K562 (cell line): ENCODE measurements around the gene PNKD. TPM values are rescaled to one million over a fixed set of nuclear protein-coding genes. Genes with fewer than 3 reads are reported as not detected.

Experiments used
- CBX3 ChIP-seq, 2 experiments: IDR thresholded peaks; 1 replicate in 1 of 2; 2 replicates in 1 of 2; pipeline ENCODE4 v1.6.1; 2012; ENCODE audit warnings: inconsistent platforms in 2 of 2, low read length in 2 of 2, borderline replicate concordance in 1 of 2, control low read depth in 1 of 2
- polyA plus RNA-seq, 8 experiments: library from polyadenylated mRNA; depleted of rRNA in 4 of 8; stranded (reverse) in 5 of 8; unstranded in 3 of 8; fragments of >200 nt; fragmentation: Nextera tagmentation in 2 of 8; fragmentation: Illumina TruSeq in 1 of 8; extraction: Ambion mirVana in 2 of 8; extraction: Trizol in 1 of 8; gene quantifications; 2 replicates each; pipeline versions ENCODE4 v1.2.1 to v1.2.3, GENCODE V29; 2011 to 2014; ENCODE audit warnings: inconsistent platforms in 1 of 8, missing spikeins in 1 of 8
- total RNA-seq, 7 experiments: library from RNA; depleted of rRNA in 6 of 7; stranded (reverse); fragments of >200 nt in 6 of 7; fragmentation: Illumina TruSeq in 2 of 7; extraction: Trizol in 2 of 7; gene quantifications; 2 replicates each; pipeline versions ENCODE4 v1.2.1 to v1.2.3, GENCODE V29; 2011 to 2021; ENCODE audit warnings: low replicate concordance in 1 of 7
- TF ChIP-seq, protein P1 (sequence below): fragments of 450-650 bp; IDR thresholded peaks from 2 replicates; pipeline ENCODE4 v1.6.1; 2016; ENCODE audit warnings: mild to moderate bottlenecking, moderate library complexity
- TF ChIP-seq, protein P2 (sequence below): fragments of 250-450 bp; sonication (Bioruptor Pico); IDR thresholded peaks from 2 replicates; pipeline ENCODE4 v1.4.0; 2020; ENCODE audit warnings: borderline replicate concordance
- TF ChIP-seq, protein P3 (sequence below), 2 experiments: fragments of 450-650 bp; IDR thresholded peaks; 2 replicates each; pipeline ENCODE4 v1.6.1; 2016; ENCODE audit warnings: mild to moderate bottlenecking in 2 of 2, borderline replicate concordance in 1 of 2, low read depth in 1 of 2, moderate library complexity in 1 of 2

The PNKD gene
- total and polyA plus RNA-seq, 9 of the 15 experiments (the other 6 are each of a cell fraction or from before 2014, with no cell fraction given): 26.0 to 105 (median 60.1) TPM

DNA sequence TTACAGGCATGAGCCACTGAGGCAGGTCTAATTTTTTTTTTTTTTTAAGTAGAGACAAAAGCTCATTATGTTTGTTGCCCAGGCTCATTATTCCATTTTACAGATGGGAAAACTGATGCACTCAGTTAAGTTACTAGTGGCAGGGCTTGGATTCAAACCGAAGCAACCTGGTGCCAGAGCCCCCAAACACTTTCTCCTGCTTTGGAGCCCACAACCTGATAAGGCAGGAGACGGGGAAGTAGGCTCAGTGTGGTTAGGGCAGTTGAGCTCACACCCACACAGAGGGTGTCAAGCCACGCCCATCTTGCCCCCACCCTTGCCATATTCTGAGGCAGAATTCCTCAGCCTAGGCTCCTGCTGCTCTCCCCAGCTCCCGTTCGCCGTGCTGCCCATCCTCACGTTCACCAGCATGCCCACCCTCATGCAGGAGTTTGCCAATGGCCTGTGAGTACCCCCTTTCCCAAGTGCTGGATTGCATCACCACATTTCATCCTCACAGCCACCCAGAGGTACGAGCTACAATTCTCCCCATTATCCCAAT, 123.5 kb downstream of the PNKD start (continued):
- TF ChIP-seq, protein P1, sequence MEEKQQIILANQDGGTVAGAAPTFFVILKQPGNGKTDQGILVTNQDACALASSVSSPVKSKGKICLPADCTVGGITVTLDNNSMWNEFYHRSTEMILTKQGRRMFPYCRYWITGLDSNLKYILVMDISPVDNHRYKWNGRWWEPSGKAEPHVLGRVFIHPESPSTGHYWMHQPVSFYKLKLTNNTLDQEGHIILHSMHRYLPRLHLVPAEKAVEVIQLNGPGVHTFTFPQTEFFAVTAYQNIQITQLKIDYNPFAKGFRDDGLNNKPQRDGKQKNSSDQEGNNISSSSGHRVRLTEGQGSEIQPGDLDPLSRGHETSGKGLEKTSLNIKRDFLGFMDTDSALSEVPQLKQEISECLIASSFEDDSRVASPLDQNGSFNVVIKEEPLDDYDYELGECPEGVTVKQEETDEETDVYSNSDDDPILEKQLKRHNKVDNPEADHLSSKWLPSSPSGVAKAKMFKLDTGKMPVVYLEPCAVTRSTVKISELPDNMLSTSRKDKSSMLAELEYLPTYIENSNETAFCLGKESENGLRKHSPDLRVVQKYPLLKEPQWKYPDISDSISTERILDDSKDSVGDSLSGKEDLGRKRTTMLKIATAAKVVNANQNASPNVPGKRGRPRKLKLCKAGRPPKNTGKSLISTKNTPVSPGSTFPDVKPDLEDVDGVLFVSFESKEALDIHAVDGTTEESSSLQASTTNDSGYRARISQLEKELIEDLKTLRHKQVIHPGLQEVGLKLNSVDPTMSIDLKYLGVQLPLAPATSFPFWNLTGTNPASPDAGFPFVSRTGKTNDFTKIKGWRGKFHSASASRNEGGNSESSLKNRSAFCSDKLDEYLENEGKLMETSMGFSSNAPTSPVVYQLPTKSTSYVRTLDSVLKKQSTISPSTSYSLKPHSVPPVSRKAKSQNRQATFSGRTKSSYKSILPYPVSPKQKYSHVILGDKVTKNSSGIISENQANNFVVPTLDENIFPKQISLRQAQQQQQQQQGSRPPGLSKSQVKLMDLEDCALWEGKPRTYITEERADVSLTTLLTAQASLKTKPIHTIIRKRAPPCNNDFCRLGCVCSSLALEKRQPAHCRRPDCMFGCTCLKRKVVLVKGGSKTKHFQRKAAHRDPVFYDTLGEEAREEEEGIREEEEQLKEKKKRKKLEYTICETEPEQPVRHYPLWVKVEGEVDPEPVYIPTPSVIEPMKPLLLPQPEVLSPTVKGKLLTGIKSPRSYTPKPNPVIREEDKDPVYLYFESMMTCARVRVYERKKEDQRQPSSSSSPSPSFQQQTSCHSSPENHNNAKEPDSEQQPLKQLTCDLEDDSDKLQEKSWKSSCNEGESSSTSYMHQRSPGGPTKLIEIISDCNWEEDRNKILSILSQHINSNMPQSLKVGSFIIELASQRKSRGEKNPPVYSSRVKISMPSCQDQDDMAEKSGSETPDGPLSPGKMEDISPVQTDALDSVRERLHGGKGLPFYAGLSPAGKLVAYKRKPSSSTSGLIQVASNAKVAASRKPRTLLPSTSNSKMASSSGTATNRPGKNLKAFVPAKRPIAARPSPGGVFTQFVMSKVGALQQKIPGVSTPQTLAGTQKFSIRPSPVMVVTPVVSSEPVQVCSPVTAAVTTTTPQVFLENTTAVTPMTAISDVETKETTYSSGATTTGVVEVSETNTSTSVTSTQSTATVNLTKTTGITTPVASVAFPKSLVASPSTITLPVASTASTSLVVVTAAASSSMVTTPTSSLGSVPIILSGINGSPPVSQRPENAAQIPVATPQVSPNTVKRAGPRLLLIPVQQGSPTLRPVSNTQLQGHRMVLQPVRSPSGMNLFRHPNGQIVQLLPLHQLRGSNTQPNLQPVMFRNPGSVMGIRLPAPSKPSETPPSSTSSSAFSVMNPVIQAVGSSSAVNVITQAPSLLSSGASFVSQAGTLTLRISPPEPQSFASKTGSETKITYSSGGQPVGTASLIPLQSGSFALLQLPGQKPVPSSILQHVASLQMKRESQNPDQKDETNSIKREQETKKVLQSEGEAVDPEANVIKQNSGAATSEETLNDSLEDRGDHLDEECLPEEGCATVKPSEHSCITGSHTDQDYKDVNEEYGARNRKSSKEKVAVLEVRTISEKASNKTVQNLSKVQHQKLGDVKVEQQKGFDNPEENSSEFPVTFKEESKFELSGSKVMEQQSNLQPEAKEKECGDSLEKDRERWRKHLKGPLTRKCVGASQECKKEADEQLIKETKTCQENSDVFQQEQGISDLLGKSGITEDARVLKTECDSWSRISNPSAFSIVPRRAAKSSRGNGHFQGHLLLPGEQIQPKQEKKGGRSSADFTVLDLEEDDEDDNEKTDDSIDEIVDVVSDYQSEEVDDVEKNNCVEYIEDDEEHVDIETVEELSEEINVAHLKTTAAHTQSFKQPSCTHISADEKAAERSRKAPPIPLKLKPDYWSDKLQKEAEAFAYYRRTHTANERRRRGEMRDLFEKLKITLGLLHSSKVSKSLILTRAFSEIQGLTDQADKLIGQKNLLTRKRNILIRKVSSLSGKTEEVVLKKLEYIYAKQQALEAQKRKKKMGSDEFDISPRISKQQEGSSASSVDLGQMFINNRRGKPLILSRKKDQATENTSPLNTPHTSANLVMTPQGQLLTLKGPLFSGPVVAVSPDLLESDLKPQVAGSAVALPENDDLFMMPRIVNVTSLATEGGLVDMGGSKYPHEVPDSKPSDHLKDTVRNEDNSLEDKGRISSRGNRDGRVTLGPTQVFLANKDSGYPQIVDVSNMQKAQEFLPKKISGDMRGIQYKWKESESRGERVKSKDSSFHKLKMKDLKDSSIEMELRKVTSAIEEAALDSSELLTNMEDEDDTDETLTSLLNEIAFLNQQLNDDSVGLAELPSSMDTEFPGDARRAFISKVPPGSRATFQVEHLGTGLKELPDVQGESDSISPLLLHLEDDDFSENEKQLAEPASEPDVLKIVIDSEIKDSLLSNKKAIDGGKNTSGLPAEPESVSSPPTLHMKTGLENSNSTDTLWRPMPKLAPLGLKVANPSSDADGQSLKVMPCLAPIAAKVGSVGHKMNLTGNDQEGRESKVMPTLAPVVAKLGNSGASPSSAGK: no peak
- TF ChIP-seq, protein P2, sequence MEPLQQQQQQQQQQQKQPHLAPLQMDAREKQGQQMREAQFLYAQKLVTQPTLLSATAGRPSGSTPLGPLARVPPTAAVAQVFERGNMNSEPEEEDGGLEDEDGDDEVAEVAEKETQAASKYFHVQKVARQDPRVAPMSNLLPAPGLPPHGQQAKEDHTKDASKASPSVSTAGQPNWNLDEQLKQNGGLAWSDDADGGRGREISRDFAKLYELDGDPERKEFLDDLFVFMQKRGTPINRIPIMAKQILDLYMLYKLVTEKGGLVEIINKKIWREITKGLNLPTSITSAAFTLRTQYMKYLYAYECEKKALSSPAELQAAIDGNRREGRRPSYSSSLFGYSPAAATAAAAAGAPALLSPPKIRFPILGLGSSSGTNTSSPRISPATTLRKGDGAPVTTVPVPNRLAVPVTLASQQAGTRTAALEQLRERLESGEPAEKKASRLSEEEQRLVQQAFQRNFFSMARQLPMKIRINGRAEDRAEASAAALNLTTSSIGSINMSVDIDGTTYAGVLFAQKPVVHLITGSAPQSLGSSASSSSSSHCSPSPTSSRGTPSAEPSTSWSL (CRISPR knock-in tag): no peak
- 0 out of 3 replicates have a peak, but pooled peaks of 1 of the 2 experiments have one; percentile 30 for TF ChIP-seq CBX3 (IDR thresholded peaks at IDR 0.05; ENCODE audit: borderline replicate concordance in 1 of 2, low read length in 2 of 2)
- TF ChIP-seq, protein P3, sequence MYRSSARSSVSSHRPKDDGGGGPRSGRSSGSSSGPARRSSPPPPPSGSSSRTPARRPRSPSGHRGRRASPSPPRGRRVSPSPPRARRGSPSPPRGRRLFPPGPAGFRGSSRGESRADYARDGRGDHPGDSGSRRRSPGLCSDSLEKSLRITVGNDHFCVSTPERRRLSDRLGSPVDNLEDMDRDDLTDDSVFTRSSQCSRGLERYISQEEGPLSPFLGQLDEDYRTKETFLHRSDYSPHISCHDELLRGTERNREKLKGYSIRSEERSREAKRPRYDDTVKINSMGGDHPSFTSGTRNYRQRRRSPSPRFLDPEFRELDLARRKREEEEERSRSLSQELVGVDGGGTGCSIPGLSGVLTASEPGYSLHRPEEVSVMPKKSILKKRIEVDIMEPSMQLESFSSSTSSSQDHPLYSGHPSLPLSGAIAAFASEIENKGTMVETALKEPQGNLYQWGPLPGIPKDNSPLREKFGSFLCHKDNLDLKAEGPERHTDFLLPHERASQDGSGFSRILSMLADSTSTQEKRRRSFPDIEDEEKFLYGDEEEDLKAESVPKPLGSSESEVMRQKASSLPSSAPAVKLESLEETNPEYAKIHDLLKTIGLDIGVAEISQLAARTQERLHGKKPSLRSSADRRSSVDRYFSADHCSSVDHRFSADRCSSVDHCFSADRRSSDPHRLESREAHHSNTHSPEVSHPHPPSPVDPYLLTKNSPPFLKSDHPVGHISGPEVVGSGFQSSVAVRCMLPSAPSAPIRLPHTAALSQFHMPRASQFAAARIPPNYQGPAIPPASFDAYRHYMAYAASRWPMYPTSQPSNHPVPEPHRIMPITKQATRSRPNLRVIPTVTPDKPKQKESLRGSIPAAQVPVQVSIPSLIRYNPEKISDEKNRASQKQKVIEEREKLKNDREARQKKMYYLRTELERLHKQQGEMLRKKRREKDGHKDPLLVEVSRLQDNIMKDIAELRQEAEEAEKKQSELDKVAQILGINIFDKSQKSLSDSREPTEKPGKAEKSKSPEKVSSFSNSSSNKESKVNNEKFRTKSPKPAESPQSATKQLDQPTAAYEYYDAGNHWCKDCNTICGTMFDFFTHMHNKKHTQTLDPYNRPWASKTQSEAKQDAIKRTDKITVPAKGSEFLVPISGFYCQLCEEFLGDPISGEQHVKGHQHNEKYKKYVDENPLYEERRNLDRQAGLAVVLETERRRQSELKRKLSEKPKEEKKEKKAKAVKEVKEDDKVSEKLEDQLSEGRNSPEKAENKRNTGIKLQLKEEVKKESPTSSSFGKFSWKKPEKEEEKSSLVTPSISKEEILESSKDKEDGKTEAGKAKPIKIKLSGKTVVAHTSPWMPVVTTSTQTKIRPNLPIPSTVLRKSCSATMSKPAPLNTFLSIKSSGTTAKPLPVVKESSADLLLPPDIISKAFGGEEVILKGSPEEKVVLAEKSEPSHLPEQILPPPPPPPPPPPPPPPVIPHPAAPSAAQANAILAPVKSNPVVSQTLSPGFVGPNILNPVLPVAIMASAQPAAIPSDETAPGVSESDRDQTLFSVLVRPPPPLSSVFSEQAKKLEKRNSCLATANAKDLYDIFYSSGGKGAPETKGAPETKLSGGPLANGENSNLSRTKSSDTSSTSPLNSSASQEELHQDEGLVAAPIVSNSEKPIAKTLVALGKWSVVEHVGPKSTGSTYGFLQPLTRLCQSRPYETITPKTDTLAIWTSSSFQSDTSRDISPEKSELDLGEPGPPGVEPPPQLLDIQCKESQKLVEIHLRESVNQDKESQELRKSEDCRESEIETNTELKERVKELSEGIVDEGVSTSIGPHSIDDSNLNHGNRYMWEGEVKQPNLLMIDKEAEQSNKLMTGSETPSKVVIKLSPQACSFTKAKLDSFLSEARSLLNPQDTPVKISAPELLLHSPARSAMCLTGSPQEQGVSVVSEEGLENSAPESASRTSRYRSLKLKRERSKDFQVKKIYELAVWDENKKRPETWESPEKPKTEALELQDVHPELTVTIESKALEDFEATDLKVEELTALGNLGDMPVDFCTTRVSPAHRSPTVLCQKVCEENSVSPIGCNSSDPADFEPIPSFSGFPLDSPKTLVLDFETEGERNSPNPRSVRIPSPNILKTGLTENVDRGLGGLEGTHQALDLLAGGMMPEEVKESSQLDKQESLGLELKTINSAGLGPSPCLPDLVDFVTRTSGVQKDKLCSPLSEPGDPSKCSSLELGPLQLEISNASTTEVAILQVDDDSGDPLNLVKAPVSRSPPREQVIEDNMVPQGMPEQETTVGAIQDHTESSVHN (IDR thresholded peaks at IDR 0.05; ENCODE audit: borderline replicate concordance in 1 of 2, low read depth in 1 of 2): no peak
